HEK293T (cell line): ENCODE measurements around the gene DNAH17.

Experiments
- CTCF ChIA-PET: fragments of 350-600 bp; formaldehyde crosslinking; extraction: SDS; loops from one replicate; lab custom pipeline; 2021; ENCODE audit warnings: antibody characterized with exemption, inconsistent platforms; lab: Yijun Ruan, JAX
- POLR2A ChIA-PET: fragments of 350-600 bp; formaldehyde crosslinking; extraction: SDS; loops from one replicate; lab custom pipeline; 2020; ENCODE audit warnings: antibody characterized with exemption, inconsistent platforms; lab: Yijun Ruan, JAX
- DNase-seq: peaks from one replicate; pipeline ENCODE4 v3.0.0; 2012; ENCODE audit warnings: mixed read lengths; ENCODE audit errors: extremely low spot score
- ARNT ChIP-seq: fragments of 450-650 bp; IDR thresholded peaks from 2 replicates; pipeline ENCODE4 v1.6.1; 2017; ENCODE audit warnings: mild to moderate bottlenecking
- BHLHE40 ChIP-seq: fragments of 450-650 bp; IDR thresholded peaks from 2 replicates; pipeline ENCODE4 v1.6.1; 2016; ENCODE audit warnings: mild to moderate bottlenecking, moderate library complexity, borderline replicate concordance
- CTBP1 ChIP-seq: fragments of 450-650 bp; IDR thresholded peaks from 2 replicates; pipeline ENCODE4 v1.6.1; 2016; ENCODE audit warnings: borderline replicate concordance
- ELF4 ChIP-seq: fragments of 450-650 bp; IDR thresholded peaks from 2 replicates; pipeline ENCODE4 v1.6.1; 2017; ENCODE audit warnings: antibody characterized with exemption
- FOXA1 ChIP-seq: fragments of 450-650 bp; IDR thresholded peaks from 2 replicates; pipeline ENCODE4 v1.6.1; 2016; ENCODE audit warnings: mild to moderate bottlenecking
- FOXK2 ChIP-seq: fragments of 450-650 bp; IDR thresholded peaks from 2 replicates; pipeline ENCODE4 v1.6.1; 2016; ENCODE audit warnings: mild to moderate bottlenecking
- FOXM1 ChIP-seq: fragments of 450-650 bp; IDR thresholded peaks from 2 replicates; pipeline ENCODE4 v1.6.1; 2017; ENCODE audit warnings: mild to moderate bottlenecking, borderline replicate concordance
- HDGF ChIP-seq: fragments of 450-650 bp; IDR thresholded peaks from 2 replicates; pipeline ENCODE4 v1.6.1; 2017; ENCODE audit warnings: antibody characterized with exemption, borderline replicate concordance
- L3MBTL2 ChIP-seq: fragments of 450-650 bp; conservative IDR thresholded peaks from 2 replicates; pipeline ENCODE4 v1.6.1; 2016; ENCODE audit warnings: mild to moderate bottlenecking
- LEF1 ChIP-seq: fragments of 450-650 bp; IDR thresholded peaks from 2 replicates; pipeline ENCODE4 v1.6.1; 2017; ENCODE audit warnings: mild to moderate bottlenecking, borderline replicate concordance
- NFRKB ChIP-seq: fragments of 450-650 bp; IDR thresholded peaks from 2 replicates; pipeline ENCODE4 v1.6.1; 2016; ENCODE audit warnings: mild to moderate bottlenecking, moderate library complexity
- PKNOX1 ChIP-seq: fragments of 450-650 bp; IDR thresholded peaks from 2 replicates; pipeline ENCODE4 v1.6.1; 2016
- SP1 ChIP-seq: fragments of 450-650 bp; IDR thresholded peaks from 2 replicates; pipeline ENCODE4 v1.6.1; 2017
- SUZ12 ChIP-seq: fragments of 450-650 bp; IDR thresholded peaks from 2 replicates; pipeline ENCODE4 v1.6.1; 2016; ENCODE audit warnings: mild to moderate bottlenecking
- TARDBP ChIP-seq: fragments of 450-650 bp; IDR thresholded peaks from 2 replicates; pipeline ENCODE4 v1.6.1; 2016
- ZNF384 ChIP-seq: fragments of 450-650 bp; IDR thresholded peaks from 2 replicates; pipeline ENCODE4 v1.6.1; 2016

DNAH17 gene

GRCh38 chr17:78539781-78540180 is 37.4 kb downstream of the DNAH17 start:
- TF ChIP-seq ELF4 (no peak), SUZ12 (no peak), L3MBTL2 (no peak)
- ChIA-PET CTCF (no interaction called here), POLR2A (no interaction called here)
- DNase-seq = no peak

GRCh38 chr17:78538033-78538776 is 39.0 kb downstream of the DNAH17 start:
- POLR2A ChIA-PET = no interaction called here
- TF ChIP-seq BHLHE40 = no peak
- DNase-seq = no peak
- CTCF ChIA-PET = no interaction called here

- POLR2A ChIA-PET = no interaction called here
- CTCF ChIA-PET = no interaction called here
- no peak for DNase-seq
- TF ChIP-seq ZNF384 = no peak
- no peak for TF ChIP-seq FOXK2
- no peak for TF ChIP-seq BHLHE40
- TF ChIP-seq PKNOX1 = no peak
- no peak for TF ChIP-seq L3MBTL2
- no peak for TF ChIP-seq SP1
- no peak for TF ChIP-seq ELF4
- TF ChIP-seq HDGF = no peak
- TF ChIP-seq LEF1 = no peak
Measured at GRCh38 chr17:78537217-78537860, 39.9 kb downstream of the DNAH17 start.

- DNase-seq = no peak
- ChIA-PET POLR2A (no interaction called here), CTCF (no interaction called here)
- TF ChIP-seq FOXK2 (no peak), CTBP1 (no peak), HDGF (no peak), LEF1 (no peak), L3MBTL2 (no peak)
Measured at GRCh38 chr17:78535273-78536197, 41.7 kb downstream of the DNAH17 start.

- TF ChIP-seq CTBP1 (no peak), FOXM1 (no peak), NFRKB (no peak), ZNF384 (no peak), ELF4 (no peak), LEF1 (no peak), L3MBTL2 (no peak), BHLHE40 (no peak), TARDBP (no peak), FOXK2 (no peak), FOXA1 (no peak), SP1 (no peak), HDGF (no peak)
- CTCF ChIA-PET = no interaction called here
- POLR2A ChIA-PET = no interaction called here
- no peak for DNase-seq
Measured at GRCh38 chr17:78534492-78535272, 42.5 kb downstream of the DNAH17 start.

- CTCF ChIA-PET = interaction anchor here (0.6 kb wide), 1 partner anchor 50 kb away, joined by 3 read pairs; no protein-coding TSS in a partner anchor
- no peak for DNase-seq
- POLR2A ChIA-PET = no interaction called here
- TF ChIP-seq ARNT (no peak), PKNOX1 (no peak), SUZ12 (no peak), TARDBP (no peak), BHLHE40 (no peak), LEF1 (no peak), FOXK2 (no peak)
Measured at GRCh38 chr17:78532922-78533640, 44.1 kb downstream of the DNAH17 start.
